Inferior parietal cortex (tissue), 1 donor: ENCODE results near the gene BAMBI.
A peak's percentile ranks its signal among the peaks of the same experiment; 100 is the strongest.

Experiments used
- DNase-seq: peaks from one replicate; pipeline ENCODE4 v3.0.0-alpha.2; 2016; ENCODE audit errors: extremely low spot score

Gene BAMBI

GRCh38 chr10:28704464-28705161 is 27.3 kb downstream of the BAMBI start:
- no peak for DNase-seq

GRCh38 chr10:28705472-28705871 is 28.2 kb downstream of the BAMBI start:
- no peak for DNase-seq

- no peak for DNase-seq
Measured at GRCh38 chr10:28709001-28709710, 31.8 kb downstream of the BAMBI start.

- DNase-seq: no peak
Measured at GRCh38 chr10:28710202-28710886, 33.0 kb downstream of the BAMBI start.

GRCh38 chr10:28711041-28711440 is 33.7 kb downstream of the BAMBI start:
- no peak for DNase-seq

- no peak for DNase-seq
Measured at GRCh38 chr10:28711776-28712175, 34.5 kb downstream of the BAMBI start.

- no peak for DNase-seq
Measured at GRCh38 chr10:28713626-28714352, 36.5 kb downstream of the BAMBI start.

DNA sequence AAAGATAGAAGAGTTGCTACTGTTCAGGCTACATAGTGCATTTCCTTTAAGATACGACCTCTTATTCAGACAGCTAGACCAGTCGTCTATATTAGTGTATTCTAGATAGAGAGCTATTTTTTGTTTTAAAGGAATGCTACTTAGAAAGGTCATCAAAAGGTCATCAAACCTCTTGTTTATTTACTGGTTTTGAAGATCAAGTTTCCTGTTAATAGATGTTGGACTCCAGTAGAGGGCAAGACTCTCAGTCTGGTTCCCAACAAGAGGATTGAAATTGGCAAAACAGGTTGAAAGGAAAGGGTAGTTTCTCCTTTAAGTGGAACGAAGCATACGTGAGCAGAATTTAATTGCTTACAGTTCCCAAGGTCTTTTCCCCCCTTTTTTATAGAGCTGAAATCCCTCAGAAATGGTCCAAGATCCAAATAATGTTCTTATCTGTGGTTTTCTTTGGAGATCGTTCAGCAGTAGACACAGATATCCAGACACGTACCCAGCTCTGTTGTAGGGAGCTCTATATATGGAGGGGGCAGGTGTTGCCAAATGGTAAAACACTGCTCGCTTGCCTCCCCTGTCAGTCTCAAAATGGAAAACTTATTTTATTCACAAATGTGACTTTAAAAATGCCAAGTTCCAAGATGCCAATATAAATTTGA is 37.2 kb downstream of the BAMBI start:
- no peak for DNase-seq

DNA sequence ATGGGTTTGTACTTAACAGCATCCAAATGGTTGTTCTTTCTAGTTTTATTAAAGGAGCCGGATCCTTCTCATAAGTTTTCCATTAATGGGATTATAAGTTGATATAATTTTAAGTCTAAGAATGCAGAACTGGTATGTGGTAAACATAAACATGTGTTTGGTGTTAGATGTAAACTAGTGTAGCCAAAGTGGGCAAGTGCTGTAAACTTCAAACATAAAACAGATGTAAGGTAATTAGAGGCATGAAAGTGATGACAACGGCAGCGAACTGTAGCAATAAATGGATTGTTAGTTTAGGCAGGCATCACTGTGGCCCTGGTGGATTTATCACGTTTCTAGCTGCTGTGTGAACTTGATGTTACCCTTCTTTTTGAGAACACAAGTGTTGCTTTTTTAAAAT is 37.9 kb downstream of the BAMBI start:
- no peak for DNase-seq

GRCh38 chr10:28715757-28716156 is 38.4 kb downstream of the BAMBI start:
- DNase-seq: no peak

DNA sequence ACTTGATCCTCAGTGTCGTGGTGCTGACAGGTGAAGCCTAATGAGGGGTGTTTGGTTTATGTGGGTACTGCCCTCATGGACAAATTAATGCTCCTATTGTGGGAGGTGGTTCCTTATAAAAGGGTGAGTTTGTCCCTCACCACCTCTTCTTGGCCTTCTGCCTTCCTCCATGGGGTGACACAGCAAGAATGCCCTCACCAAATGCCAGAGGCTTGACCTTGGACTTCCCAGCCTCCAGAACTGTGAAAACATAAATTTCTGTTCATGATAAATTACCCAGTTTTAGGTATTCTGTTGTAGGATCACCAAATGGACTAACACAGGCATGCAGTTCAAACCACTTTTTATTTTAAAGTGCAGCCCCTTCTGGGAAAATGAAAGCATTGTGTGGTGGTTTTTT is 39.4 kb downstream of the BAMBI start:
- no peak for DNase-seq

GRCh38 chr10:28717656-28718201 is 40.4 kb downstream of the BAMBI start:
- no peak for DNase-seq

DNA sequence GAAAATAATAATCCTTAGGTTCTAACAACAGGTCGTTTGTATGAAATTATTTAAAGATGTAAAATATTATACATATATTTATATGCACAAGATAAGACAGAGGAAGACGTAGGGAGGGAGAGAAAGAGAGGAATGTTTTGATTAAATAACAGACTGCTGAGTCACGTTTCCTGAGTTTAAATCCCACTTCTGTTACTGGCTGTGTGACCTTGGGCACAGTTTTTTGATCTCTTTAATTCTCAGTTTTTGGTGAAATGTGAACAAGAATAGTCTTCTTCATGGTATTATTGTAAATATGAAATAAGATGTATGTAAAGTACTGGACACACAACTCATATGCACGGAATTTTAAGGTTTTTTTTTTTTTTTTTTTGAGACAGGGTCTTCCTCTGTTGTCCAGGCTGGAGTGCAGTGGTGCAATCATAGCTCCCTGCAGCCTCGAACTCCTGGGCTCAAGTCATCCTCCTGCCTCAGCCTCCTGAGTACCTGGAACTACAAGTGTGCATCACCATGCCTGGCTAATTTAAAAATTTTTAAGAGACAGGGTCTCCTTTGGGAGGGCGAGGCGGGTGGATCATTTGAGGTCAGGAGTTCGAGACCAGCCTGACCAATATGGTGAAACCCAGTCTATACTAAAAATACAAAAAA is 42.6 kb downstream of the BAMBI start:
- DNase-seq: no peak

GRCh38 chr10:28721318-28721951 is 44.1 kb downstream of the BAMBI start:
- no peak for DNase-seq

DNA sequence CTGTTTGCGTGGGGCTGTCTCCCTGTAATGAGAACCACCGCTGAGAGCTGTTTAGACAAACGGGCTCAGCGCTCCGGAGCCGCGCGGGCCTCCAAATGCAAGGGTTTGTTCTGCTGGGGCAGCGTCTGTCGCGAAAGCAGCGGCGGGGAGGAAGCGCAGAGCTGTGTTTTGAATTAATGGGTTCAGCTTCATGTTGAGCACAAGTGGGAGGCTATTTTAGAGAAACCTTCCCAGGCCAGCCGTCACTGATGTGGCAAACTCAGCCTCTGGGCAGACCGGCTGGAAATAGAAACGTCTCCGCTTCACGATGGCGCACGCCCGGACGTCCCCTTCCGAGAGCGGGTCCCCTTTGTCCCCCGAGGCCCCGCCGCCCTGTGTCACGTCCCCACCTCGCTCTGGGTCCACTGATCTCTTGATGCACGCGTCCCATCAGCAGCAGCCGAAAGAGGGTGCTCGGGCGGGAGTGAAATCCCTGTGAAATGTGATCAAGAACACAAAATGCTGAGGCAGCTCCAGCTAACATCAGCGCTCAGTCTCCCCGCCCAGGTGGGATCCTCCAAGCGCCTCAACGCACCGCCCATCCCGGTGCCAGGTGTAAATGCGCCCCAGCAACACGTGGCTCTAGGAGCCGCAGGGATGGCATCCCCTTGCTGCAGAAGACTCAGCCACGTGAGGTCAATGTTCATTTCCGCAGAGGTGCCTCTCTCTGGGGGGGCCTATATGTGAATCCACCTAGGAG is 44.9 kb downstream of the BAMBI start:
- DNase-seq: peak; percentile 35

DNA sequence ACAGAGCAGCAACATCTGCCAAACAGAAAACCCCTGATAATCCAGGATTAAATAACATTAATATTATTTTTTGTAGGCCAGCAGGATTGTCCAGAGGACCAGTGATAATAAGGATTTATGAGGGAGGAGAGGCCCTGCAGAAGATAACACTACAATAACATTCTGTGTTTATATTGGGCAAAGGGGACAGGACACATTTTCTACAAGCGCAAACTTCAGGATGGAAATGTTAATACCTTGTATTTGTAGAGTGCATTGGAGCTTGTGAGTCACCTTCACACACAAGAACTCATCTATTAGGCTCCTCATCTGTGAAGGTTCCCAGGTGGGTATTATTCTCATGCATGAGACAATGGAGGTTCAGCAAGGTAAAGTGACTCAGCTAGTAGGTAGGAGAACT is 51.0 kb downstream of the BAMBI start:
- no peak for DNase-seq

GRCh38 chr10:28730031-28730778 is 52.9 kb downstream of the BAMBI start:
- no peak for DNase-seq

DNA sequence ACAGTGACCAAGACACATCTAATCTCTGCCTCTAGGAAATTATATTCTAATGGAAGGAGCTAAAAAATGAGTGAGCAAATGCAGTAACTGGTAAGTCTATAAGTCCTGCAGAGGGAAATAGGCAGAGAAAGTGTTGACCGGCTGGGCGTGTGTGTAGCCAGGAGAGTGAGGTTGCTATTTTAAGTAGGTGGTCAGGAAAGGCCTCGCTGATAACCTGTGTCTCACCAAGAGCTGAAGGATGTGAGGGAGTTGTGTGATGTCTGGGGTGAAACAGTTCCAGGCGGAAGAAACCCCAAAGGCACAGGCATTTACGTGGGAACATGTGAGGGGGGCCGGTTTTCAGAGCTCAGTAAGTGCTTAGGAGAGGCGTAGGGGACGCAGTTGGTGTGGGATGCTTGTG is 54.8 kb downstream of the BAMBI start:
- DNase-seq: no peak
